Erythroblast (primary cell): ENCODE measurements around the gene LGALS9.
"Not testable (repeated sequence)": the region's sequence is repeated elsewhere in the genome, so short reads cannot be mapped to it uniquely, and the experiment has no call there.

Experiments used
- GATA1 ChIP-seq: IDR thresholded peaks from 2 replicates; pipeline ENCODE4 v1.6.1; 2011; ENCODE audit warnings: low read depth, mild to moderate bottlenecking, control low read depth, low read length, moderate library complexity
- POLR2A ChIP-seq: IDR thresholded peaks from 2 replicates; pipeline ENCODE4 v1.6.1; 2011; ENCODE audit warnings: mild to moderate bottlenecking, low read length

GRCh38 chr17:27666270-27666669 is 35.3 kb downstream of the LGALS9 start:
- not testable (repeated sequence) for TF ChIP-seq POLR2A, GATA1
